ENCODE measurements around the gene ZNF366.

- no peak for TF ChIP-seq CTCF (IDR thresholded peaks at IDR 0.05)
- no peak for TF ChIP-seq POLR2A (IDR thresholded peaks at IDR 0.05)
- no peak for TF ChIP-seq POLR2AphosphoS5 (IDR thresholded peaks at IDR 0.05)
- TF ChIP-seq EP300 (IDR thresholded peaks at IDR 0.05): no peak
Observed at GRCh38 chr5:72511774-72512592, 4.8 kb upstream of the ZNF366 start.
